Testis (tissue), 2 donors: ENCODE measurements around the gene KCNT2.

Experiments
- CTCF ChIP-seq, 3 experiments: fragments of 450-650 bp in 2 of 3; fragments of 200-600 bp in 1 of 3; sonication (generic) in 1 of 3; IDR thresholded peaks; one replicate each; pipeline ENCODE4 v1.5.1; 2016 to 2019; ENCODE audit warnings: antibody characterized with exemption in 3 of 3, mild to moderate bottlenecking in 2 of 3, moderate library complexity in 1 of 3
- POLR2A ChIP-seq: fragments of 450-650 bp; IDR thresholded peaks from one replicate; pipeline ENCODE4 v1.6.1; 2017; ENCODE audit warnings: antibody characterized with exemption, mild to moderate bottlenecking, moderate library complexity

GRCh38 chr1:196209265-196209664, 399.0 kb downstream of the KCNT2 start:
- TF ChIP-seq POLR2A (no peak), CTCF (IDR thresholded peaks at IDR 0.05) (no peak)
